ENCODE measurements around the gene SIRT4.

The SIRT4 gene

DNA sequence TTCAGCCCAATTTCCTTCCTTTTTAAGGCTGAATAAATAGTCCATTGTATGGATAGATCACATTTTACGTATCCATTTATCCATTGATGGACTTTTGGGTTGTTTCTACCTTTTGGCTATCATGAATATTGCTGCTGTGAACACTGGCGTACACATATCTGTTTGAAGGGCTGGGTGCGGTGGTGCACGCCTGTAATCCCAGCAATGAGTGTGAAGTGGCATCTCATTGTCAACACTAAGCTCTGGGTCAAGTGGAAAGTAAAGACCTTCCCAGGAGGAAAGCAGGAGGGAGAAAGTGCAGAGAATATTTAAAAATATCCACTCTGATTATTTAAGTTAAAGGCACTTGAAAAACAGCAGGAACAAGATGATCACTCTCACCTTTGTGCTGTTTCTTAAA is 37.1 kb downstream of the SIRT4 start:
- DNase-seq (ENCODE audit: insufficient read length, low spot score) (no peak), FAIRE-seq (no peak)
- TF ChIP-seq, protein P1, sequence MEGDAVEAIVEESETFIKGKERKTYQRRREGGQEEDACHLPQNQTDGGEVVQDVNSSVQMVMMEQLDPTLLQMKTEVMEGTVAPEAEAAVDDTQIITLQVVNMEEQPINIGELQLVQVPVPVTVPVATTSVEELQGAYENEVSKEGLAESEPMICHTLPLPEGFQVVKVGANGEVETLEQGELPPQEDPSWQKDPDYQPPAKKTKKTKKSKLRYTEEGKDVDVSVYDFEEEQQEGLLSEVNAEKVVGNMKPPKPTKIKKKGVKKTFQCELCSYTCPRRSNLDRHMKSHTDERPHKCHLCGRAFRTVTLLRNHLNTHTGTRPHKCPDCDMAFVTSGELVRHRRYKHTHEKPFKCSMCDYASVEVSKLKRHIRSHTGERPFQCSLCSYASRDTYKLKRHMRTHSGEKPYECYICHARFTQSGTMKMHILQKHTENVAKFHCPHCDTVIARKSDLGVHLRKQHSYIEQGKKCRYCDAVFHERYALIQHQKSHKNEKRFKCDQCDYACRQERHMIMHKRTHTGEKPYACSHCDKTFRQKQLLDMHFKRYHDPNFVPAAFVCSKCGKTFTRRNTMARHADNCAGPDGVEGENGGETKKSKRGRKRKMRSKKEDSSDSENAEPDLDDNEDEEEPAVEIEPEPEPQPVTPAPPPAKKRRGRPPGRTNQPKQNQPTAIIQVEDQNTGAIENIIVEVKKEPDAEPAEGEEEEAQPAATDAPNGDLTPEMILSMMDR (IDR thresholded peaks at IDR 0.05; ENCODE audit: insufficient read depth, missing control alignments), result no peak

GRCh38 chr12:120342175-120343038 is 40.3 kb downstream of the SIRT4 start:
- FAIRE-seq, result no peak
- DNase-seq (ENCODE audit: insufficient read length, low spot score), result no peak
- TF ChIP-seq, protein P1 (IDR thresholded peaks at IDR 0.05; ENCODE audit: insufficient read depth, missing control alignments), result no peak

DNA sequence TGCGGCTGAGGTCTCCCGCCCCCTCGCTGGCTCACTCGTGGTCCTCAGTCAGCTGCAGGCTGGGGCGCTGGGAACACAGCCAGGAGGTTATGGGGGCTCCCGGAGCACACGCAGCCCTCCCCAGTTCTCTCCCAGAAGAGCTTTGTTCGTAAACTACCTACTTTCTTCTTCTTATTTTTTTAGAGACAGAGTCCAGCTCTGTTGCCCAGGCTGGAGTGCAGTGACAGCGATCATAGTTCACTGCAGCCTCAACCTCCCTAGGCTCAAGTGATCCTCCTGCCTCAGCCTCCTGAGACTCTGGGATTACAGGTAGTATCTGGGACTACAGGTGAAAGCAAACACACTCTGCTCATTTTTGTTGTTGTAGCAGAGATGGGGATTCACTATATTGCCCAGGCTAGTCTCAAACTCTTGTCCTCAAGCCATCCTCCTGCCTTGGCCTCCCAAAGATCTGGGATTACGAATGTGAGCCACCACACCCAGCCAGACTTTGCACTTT is 41.0 kb downstream of the SIRT4 start:
- TF ChIP-seq, protein P1 (IDR thresholded peaks at IDR 0.05; ENCODE audit: insufficient read depth, missing control alignments), result no peak
- no peak for FAIRE-seq
- no peak for DNase-seq (ENCODE audit: insufficient read length, low spot score)

DNA sequence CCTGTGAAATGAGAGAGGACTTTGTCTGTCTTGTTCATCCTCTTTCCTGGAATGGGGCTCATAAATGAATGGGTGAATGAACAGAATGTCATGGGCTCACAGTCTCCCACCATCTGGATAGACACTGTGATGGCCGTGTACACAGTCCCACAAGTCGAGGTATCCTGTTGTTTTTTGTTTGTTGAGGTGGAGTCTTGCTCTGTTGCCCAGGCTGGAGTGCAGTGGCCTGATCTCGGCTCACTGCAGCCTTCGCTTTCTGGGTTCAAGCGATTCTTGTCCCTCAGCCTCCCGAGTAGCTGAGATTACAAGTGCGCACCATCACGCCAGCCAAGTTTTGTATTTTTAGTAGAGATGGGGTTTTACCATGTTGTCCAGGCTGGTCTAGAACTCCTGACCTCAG is 41.6 kb downstream of the SIRT4 start:
- FAIRE-seq, result no peak
- TF ChIP-seq, protein P1 (IDR thresholded peaks at IDR 0.05; ENCODE audit: insufficient read depth, missing control alignments), result no peak
- DNase-seq (ENCODE audit: insufficient read length, low spot score), result no peak

GRCh38 chr12:120346031-120346430 is 43.9 kb downstream of the SIRT4 start:
- TF ChIP-seq, protein P1 (IDR thresholded peaks at IDR 0.05; ENCODE audit: insufficient read depth, missing control alignments), result no peak
- FAIRE-seq (no peak), DNase-seq (ENCODE audit: insufficient read length, low spot score) (no peak)

- TF ChIP-seq, protein P1 (IDR thresholded peaks at IDR 0.05; ENCODE audit: insufficient read depth, missing control alignments), result no peak
- DNase-seq (ENCODE audit: insufficient read length, low spot score), result no peak
Observed at GRCh38 chr12:120346681-120347080, 44.6 kb downstream of the SIRT4 start.

DNA sequence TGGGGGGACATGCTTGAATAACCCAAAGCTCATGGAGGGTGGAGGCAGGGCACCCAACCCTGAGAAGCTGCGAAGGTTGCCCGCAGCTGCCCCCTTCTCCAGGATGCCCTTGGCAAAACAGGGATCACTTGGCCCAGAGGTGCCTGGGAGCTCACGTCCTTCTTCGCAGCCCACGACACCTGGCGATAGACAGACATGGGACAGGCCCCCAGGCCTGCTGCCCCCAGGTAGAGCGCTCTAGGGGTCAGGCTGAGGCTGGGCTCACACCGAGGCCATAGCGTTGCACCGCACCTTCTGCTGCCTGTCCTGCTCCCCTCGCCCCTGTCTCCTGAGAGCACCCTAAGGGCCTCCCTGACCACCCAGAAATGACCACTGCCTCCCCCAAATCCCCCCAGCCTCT is 45.6 kb downstream of the SIRT4 start:
- TF ChIP-seq, protein P1 (IDR thresholded peaks at IDR 0.05; ENCODE audit: insufficient read depth, missing control alignments), result no peak
- FAIRE-seq (no peak), DNase-seq (ENCODE audit: insufficient read length, low spot score) (no peak)

More at GRCh38 chr12:120346681-120347080, 44.6 kb downstream of the SIRT4 start:
- FAIRE-seq, result no peak

Data from D721Med (cell line).